ENCODE data around the gene SERINC3.

DNA sequence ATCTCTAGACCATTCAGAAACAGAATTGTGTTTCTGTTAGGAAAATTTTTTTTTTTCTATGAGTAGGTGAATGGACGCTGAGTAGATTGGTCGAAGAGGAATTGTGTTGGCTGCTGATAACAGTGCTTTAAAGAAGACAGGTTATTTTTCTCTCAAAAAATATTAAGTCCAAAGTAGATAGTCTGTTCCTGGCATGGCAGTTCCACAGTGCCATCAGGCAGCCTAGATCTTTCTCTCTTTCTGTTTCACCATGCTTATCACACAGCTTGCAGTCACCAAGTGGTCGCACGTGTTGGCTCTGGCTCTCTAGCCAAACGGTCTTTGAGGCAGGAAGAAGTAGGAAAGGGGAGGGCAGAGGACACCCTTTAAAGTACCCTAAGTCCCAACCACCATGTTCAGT is 22.4 kb upstream of the SERINC3 start:
- TF ChIP-seq, protein P1, sequence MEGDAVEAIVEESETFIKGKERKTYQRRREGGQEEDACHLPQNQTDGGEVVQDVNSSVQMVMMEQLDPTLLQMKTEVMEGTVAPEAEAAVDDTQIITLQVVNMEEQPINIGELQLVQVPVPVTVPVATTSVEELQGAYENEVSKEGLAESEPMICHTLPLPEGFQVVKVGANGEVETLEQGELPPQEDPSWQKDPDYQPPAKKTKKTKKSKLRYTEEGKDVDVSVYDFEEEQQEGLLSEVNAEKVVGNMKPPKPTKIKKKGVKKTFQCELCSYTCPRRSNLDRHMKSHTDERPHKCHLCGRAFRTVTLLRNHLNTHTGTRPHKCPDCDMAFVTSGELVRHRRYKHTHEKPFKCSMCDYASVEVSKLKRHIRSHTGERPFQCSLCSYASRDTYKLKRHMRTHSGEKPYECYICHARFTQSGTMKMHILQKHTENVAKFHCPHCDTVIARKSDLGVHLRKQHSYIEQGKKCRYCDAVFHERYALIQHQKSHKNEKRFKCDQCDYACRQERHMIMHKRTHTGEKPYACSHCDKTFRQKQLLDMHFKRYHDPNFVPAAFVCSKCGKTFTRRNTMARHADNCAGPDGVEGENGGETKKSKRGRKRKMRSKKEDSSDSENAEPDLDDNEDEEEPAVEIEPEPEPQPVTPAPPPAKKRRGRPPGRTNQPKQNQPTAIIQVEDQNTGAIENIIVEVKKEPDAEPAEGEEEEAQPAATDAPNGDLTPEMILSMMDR (IDR thresholded peaks at IDR 0.05), result no peak
- TF ChIP-seq POLR2AphosphoS5 (IDR thresholded peaks at IDR 0.05) (no peak), POLR2A (IDR thresholded peaks at IDR 0.05) (no peak), EP300 (IDR thresholded peaks at IDR 0.05) (no peak)

All from suprapubic skin (tissue), 4 donors.